HG03064 (cell line): Measurements from ENCODE around the gene CLIC3.
"Not testable (repeated sequence)": the region's sequence is repeated elsewhere in the genome, so short reads cannot be mapped to it uniquely, and the experiment has no call there.

ENCODE experiments used
- ATAC-seq: cut with Tn5 transposase; IDR thresholded peaks from one replicate; pipeline ENCODE4 v1.9.1; 2021; ENCODE audit warnings: low read depth; ENCODE audit not compliant: unreplicated experiment

Gene CLIC3

GRCh38 chr9:136996361-136997292, at the start of gene CLIC3:
TSS of gene CLIC3 (minus strand) at chr9:136996568. CDS start at chr9:136996543, 25 bp downstream.
- ATAC-seq, result no peak

GRCh38 chr9:137045294-137046087, 49.1 kb upstream of the CLIC3 start:
- ATAC-seq, result no peak

- no peak for ATAC-seq
These were observed 48.3 kb upstream of the CLIC3 start for GRCh38 chr9:137044502-137045177.

GRCh38 chr9:137044037-137044436, 47.7 kb upstream of the CLIC3 start:
- no peak for ATAC-seq

GRCh38 chr9:137042751-137043727, 46.7 kb upstream of the CLIC3 start:
- ATAC-seq, result no peak

GRCh38 chr9:137041124-137041523, 44.8 kb upstream of the CLIC3 start:
- ATAC-seq, result no peak

- ATAC-seq, result no peak
These were observed 44.2 kb upstream of the CLIC3 start for GRCh38 chr9:137040568-137040967.

GRCh38 chr9:137039611-137040366, 43.4 kb upstream of the CLIC3 start:
- no peak for ATAC-seq

- no peak for ATAC-seq
These were observed 42.5 kb upstream of the CLIC3 start for GRCh38 chr9:137038916-137039315.

- ATAC-seq, result no peak
These were observed 41.1 kb upstream of the CLIC3 start for GRCh38 chr9:137037483-137037882.

- no peak for ATAC-seq
These were observed 40.7 kb upstream of the CLIC3 start for GRCh38 chr9:137037035-137037434.

GRCh38 chr9:137035937-137036336, 39.6 kb upstream of the CLIC3 start:
- no peak for ATAC-seq

GRCh38 chr9:137035507-137035834, 39.1 kb upstream of the CLIC3 start:
- no peak for ATAC-seq

GRCh38 chr9:137034709-137035506, 38.5 kb upstream of the CLIC3 start:
- no peak for ATAC-seq

- ATAC-seq, result no peak
These were observed 37.8 kb upstream of the CLIC3 start for GRCh38 chr9:137034039-137034708.

GRCh38 chr9:137033481-137033880, 37.1 kb upstream of the CLIC3 start:
- ATAC-seq, result not testable (repeated sequence)

- no peak for ATAC-seq
These were observed 36.5 kb upstream of the CLIC3 start for GRCh38 chr9:137032858-137033257.
